ENCODE data around the gene SNX8.
A peak's percentile ranks its signal among the peaks of the same experiment; 100 is the strongest.

The SNX8 gene

GRCh38 chr7:2260820-2261219, 53.4 kb downstream of the SNX8 start:
- no peak for DNase-seq (ENCODE audit: low read depth)

- no peak for DNase-seq (ENCODE audit: low read depth)
These were observed 54.8 kb downstream of the SNX8 start for GRCh38 chr7:2259480-2259879.

GRCh38 chr7:2258661-2259365, 55.4 kb downstream of the SNX8 start:
- DNase-seq (ENCODE audit: low read depth) = no peak

GRCh38 chr7:2257651-2258050, 56.6 kb downstream of the SNX8 start:
- no peak for DNase-seq (ENCODE audit: low read depth)

DNA sequence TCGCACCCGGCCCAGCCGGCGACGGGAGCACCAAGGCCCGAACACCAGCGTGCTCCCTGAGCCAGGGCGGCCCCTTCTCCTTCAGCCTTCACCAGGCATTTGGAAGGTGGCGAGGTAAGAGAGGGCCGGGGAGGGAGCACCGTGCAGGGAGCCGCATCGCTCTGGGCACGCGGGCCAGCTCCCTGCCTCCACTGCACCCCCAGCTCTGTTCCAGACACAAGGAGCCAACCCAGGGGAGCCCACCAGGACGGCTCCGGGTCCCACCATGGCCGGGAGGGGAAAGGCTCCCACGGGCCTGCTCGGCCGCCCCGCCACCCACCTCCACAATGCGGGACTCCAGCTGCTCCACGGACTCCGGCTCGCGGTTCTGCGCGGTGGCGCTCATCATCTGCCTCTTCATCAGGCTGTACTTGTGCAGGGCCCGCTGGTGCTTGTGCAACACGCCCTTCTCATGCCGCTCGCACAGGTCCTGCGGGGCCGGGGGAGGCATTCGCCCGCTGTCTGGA, 57.1 kb downstream of the SNX8 start:
- DNase-seq (ENCODE audit: low read depth) = no peak

DNA sequence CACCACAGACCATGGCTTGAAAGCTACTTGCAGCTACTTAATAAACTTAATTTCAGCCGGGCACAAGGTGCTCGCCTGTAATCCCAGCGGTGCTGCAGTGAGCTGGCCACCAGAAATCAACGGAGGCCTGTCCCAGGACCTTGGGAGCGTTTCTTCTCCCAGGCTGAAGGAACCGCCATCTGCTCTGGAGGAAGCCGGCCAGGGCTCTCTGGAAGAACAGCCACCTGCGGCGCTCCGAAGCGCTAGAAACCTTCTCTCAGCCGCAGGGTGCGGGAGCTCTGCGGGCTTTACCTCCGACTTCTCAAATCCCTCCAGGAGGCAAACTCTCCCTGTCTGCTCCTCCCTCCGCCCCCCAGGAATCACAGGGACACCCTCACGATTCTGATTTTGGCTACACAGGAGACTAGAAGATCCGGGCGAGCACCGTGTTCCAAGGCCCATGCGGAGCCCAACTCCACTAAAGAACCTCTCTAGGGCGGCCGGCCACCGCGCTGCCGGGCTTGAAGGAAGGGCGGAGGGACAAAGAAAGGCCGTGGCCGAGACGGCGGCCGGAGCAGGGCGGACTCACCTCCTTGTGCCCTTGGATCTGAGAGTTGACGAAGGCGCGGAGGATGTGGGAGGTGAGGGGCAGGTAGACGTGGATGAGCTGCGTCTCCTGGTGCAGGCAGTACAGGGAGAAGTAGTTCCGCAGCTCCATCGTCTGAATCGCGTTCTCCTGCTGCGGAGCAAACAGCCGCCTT, 57.8 kb downstream of the SNX8 start:
- no peak for DNase-seq (ENCODE audit: low read depth)

- DNase-seq (ENCODE audit: low read depth) = no peak
These were observed 58.8 kb downstream of the SNX8 start for GRCh38 chr7:2255145-2256139.

DNA sequence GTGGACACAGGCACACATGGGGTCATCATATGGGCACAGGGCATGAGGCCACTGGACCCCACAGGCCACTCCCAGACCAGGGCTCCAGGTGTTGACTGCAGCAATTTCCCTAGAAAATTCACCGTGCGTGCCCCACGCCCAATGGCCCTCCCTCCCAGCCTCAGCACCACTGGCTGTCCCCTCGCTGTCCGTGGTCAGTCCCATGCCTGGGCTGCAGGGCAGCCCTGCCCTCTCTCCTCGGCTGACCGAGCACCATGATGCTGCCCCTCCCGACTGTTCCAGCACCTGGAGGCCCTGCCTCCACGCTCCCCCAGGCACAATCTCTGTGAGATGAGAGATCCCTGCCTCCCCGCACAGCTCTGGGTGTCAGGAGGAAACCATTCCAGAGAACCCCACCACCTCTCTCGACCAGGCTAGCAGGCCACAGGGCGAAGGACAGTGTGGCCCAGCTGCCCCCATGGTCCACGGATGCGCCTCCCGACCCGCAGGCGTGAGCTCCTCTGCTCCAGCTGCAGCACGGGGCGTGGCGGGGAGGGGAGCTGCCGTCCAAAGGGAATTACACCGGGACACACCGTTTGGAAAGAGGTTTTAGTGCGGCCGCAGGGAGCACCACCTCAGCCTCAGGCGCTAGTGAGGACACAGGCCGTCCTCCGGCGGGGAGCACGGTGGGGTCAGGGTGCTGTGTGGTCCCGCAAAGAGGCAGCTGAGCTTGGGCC, 59.7 kb downstream of the SNX8 start:
- no peak for DNase-seq (ENCODE audit: low read depth)

- DNase-seq (ENCODE audit: low read depth) = no peak
These were observed 60.6 kb downstream of the SNX8 start for GRCh38 chr7:2253525-2254244.

- no peak for DNase-seq (ENCODE audit: low read depth)
These were observed 61.2 kb downstream of the SNX8 start for GRCh38 chr7:2253021-2253420.

DNA sequence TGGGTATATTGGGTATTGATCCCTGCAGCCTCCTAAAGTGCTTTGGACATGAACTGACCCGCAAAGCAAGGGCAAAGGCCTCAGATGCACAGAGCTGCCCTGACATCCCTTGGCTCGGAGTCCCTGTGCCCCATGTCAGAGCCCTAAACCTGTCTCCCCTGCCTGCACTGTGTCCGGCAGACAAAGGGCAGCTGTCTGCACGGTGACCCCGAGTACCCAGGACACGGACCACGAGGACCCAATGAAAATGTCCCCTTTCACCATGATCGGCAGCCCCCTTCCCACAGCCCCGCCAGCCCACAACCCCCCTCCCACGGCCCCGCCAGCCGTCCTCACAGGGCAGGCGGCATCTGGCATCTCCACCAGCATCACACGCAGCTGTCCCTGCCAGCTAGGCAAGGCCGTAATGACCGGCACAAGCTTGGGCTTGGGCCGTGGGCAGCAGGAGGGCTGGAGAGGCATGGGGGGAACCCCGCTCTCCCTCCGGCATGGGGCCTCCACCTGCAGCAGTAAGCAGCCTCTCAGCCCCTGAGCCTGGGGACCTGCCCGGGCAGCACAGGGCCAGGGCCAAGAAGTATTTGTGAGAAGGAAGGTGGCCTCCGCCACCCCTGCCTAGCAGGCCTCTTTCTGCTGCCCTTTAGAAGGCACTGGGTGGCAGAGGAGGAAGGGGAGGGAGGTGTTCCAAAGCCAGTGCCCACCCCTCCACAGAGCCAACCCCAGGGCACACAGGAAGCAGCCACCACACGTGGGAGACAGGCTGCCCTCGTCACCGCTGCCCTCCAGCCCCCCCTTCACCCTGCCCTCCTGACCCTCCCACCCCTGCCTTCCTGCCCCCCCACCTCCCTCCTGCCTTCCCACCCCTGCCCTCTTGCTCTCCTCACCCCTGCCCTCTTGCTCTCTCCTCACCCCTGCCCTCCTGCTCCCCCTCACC, 62.1 kb downstream of the SNX8 start:
- no peak for DNase-seq (ENCODE audit: low read depth)

GRCh38 chr7:2251381-2251780, 62.9 kb downstream of the SNX8 start:
- DNase-seq (ENCODE audit: low read depth) = no peak

DNA sequence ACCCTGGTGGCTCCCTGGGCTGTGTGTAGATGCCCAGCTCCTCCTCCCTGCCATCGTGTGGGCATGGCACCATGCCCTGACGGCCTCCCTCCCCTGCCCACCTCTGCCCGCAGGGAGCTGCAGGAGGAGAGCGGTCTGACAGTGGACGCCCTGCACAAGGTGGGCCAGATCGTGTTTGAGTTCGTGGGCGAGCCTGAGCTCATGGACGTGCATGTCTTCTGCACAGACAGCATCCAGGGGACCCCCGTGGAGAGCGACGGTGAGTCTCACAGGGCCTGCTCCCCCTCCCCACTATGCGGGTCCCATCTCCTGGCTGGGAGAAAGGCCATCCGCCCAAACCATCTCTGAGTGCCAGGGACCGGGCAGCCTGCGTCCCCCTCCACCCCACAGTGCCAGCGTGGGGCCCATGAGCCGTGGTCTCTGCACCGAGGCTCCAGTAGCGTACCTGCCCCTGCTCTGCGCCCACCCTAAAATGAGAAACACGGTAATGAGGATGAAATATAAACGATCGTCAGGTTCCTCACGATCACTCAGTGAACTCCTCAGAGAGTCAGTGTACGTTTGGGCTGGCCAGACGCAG, 64.4 kb downstream of the SNX8 start:
- DNase-seq (ENCODE audit: low read depth) = no peak

GRCh38 chr7:2248984-2249694, 65.1 kb downstream of the SNX8 start:
- DNase-seq (ENCODE audit: low read depth) = peak; percentile 87

GRCh38 chr7:2247141-2247995, 66.9 kb downstream of the SNX8 start:
- DNase-seq (ENCODE audit: low read depth) = no peak

- DNase-seq (ENCODE audit: low read depth) = no peak
These were observed 68.2 kb downstream of the SNX8 start for GRCh38 chr7:2245883-2246675.

DNA sequence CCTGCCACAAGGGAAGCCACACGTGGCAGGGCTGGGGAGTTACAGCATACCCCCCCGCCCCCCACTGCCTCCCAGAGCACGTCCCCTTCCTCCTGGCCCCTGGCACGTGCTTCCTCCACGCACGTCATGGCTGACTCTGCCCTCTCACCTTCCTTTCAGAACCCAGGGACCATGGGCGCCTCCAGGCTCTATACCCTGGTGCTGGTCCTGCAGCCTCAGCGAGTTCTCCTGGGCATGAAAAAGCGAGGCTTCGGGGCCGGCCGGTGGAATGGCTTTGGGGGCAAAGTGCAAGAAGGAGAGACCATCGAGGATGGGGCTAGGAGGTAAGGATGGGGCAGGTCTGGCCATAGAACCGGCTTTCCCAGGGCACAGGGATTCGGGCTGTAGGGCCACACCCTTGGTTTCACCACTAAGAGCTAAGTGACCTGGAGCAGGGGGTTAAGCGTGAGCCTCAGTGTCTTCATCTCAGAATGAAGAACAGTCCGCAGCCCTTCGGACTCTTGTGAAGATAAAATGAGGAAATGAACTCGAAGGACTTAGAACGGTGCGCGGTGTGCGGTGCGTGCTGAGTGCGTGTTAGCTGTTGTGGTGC, 69.7 kb downstream of the SNX8 start:
- DNase-seq (ENCODE audit: low read depth) = no peak

All from HS-5 (cell line).